GM18508 (cell line): ENCODE results near the gene NIN.
"Not testable (repeated sequence)": the region's sequence is repeated elsewhere in the genome, so short reads cannot be mapped to it uniquely, and the experiment has no call there.

Source experiments
- ATAC-seq: cut with Tn5 transposase; IDR thresholded peaks from one replicate; pipeline ENCODE4 v1.9.1; 2021; ENCODE audit warnings: moderate number of reproducible peaks; ENCODE audit not compliant: insufficient read depth, unreplicated experiment

The NIN gene

DNA sequence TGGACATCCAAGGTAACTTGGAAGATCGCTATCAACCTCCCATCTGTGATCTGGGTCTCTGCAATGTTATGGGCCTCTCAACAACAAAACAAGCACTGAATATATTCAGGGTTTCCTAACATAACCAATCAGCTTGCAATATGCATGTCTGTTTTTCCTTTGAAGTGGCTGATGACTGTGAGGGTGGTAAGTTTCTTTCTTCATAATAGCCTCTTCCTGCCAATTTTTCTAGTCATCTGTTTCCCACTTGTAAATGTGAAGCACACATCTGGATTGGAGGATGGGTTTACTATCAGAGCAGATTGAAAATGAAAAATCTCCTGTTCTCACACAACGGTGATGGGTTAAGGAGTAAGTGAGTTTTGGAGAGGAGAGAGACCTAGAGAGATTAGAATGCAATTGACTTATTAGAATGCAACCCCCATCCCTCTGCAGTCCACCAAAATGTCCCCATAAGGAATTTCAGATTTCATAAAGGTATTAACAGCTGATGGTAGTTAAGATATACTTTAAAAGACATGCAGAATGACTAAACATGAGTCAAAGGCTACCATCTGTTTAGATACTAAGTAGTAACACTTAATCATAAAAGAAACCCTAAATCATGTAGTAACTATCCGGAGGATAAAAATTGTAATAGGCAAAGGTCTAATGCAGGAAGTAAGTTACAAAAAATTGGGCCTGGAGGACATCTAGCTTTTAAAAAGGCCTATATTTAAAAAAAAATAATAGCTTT, 104.4 kb downstream of the NIN start:
- no peak for ATAC-seq

DNA sequence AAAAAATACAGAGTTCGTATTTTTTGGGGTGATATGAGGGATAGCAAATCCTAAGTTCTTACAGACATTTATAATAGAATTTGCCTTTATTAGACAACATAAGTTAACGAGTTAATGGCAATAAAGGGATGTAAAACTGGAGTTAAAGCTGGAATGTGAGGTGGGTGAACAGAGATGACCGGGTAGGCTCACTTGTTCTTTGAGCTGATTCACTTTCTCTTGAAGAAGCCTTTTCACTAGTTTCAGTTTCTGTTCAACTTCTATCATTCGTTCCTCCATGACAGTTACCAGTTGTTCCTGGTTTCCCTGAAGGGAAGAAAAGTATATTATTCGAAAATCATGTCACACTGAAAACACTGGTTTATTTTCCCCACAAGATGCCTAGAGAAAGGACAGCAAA, 105.2 kb downstream of the NIN start:
- ATAC-seq: no peak

DNA sequence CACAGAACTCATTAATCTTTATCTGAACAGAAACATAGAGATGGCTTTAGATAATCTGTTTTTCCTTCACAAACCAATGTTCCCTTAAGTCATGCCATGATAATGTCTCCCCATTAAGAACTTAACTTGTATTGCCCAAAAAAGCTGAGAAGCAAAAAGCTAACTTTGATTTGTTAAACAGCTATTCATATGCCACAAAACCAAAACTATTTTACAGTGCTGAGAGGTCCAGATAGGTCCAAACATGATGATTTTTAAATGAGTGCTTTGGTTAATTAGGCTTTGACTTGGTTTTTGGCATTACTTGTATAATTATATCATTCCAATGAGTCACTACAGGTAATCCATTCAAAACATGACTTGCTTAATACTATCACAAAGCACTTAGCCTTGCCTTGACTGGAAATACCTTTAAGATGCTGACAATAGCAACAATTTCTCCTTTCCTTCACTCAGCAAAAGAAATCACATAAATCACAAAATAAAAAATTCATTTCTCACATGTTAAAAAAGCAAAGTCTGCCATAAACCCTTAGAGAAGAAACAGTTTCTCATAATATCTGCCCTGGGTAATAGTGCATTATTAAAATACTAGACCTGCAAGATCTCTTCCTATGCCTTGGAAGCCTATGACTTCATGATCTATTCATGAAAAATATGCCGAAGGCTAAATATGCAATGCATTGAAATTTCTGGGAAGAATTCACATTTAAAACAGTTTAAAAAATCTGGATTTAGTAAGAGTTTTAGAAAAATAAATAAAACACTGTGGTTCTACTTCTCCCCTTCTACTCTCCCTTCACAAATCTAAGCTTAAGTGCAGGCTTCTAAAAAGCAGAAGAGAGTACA, 110.8 kb downstream of the NIN start:
- no peak for ATAC-seq

DNA sequence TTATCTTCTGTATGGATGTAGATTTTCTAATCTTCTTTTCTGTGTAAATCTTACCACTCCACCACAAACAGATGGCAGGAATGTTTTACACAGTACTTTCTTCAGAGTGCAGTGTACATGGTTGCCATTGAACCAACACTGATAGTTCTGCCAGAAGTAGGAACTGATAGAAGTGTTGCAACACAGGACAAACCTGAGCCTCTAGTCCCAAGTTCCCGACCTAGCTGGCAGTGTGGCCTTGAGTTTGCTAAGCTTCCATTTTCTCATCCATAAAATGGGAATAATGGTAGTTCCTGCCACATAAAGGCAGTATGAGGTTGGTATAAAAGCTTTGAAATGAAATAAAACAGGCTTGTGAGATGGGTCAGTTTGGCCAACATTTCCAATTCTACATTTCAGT, 112.0 kb downstream of the NIN start:
- ATAC-seq: no peak

DNA sequence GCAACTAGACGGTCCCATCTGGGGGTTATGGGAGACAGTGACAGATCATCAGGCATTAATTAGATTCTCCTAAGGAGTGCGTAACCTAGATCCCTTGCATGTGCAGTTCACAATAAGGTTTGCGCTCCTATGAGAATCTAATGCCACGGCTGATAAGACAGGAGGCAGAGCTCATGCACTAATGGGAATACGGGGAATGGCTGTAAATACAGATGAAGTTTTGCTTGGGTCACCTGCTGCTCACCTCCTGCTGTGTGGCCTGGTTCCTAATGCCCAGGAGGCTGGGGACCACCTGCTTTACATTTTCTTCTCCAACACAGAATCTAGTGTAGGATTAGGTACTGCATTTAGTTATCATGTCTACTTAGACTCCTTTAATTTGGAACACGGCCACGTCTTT, 113.2 kb downstream of the NIN start:
- no peak for ATAC-seq

DNA sequence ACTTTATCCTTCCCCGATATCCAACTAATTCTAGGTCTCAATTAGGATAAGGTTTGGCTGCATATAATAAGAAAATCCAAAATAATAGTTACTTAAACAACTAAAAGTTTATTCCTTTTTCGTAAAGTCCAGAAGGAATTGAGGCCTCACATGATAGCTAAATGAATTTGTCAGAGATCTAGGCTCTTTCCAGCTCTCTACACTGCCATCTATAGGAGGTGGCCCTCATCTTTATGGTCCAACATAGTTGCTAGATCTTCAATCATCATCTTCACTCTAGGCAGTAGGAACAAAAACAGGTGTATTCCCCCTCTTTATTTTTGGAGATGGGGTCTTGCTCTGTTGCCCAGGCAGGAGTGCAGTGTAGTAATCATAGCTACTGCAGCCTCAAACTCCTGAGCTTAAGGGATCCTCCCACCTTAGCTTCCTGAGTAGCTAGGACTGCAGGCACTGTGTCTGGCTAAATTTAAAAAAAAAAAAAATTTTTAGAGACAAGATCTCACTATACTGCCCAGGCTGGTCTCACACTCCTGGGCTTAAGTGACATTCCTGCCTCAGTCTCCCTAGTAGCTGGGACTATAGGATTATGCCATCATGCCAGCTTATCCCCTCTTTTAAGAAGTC, 116.4 kb downstream of the NIN start:
- ATAC-seq: no peak

DNA sequence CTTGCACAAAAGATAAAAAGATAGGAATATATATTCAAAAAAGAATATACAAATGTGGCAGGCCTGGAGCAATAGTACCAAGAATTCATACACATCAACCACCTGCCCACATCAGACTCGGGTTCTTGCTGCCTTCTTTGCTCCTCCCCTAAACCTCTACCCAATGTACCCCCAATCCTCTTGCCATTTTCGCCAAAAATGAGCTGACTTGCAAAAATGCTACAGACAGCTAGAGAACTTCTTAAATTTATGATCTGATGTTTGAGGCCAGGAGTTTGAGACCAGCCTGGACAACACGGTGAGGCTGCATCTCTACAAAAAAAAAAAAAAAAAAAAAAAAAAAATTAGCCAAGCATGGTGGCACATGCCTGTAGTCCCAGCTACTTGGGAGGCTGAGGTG, 119.9 kb downstream of the NIN start:
- no peak for ATAC-seq

DNA sequence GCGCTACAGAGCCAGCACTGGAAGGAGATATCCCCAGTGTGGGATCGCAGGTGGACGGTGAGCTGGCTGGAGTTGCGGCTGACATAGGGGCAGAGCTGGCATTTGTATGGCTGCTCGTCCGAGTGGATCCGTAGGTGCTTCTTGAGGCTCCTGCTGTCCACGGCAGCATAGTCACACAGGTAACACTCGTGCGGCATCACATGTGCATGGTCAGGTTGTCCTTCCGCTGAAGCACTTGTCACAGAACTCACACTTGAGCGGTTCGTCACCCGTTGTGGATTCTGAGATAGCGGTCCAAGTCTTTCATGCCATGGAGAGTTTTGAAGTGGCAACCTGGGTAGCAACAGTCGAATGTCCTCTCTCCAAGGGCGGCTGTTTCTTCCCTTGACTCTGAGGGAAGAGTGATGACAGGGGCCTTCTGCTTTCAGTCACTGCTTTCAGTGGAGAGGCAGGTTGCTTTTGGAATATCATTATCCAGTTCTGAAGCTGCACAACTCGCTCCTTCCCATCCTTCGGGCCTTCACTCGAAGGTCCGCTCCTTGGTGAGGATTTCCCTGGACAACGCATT, 125.9 kb downstream of the NIN start:
- no peak for ATAC-seq

DNA sequence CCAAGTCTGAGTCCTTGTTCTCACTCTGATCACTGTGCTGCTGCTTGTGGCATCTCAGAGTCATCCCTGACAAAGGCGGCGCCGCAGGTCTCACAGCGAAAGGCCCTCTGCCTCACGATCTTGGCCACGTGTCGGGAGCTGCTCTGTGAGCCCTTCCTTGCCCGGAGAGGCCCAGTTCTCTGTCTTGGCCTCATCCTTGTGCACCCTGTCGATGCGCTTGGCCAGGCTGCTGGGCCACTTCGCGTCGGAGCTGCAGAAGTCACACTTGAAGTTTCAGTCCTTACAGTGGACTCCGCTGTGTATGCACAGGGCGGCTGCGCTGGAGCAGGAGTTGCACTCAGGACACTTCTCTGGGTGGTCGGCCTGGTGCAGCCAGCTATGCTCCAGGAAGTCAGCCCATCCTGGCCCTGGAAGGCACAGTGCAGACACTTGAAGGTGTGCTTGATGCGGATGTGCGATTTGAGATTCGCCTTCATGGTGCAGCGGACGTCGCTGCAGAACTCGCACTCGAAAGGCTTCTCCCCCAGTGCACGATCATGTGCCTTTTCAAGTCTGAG, 126.4 kb downstream of the NIN start:
- ATAC-seq: no peak

DNA sequence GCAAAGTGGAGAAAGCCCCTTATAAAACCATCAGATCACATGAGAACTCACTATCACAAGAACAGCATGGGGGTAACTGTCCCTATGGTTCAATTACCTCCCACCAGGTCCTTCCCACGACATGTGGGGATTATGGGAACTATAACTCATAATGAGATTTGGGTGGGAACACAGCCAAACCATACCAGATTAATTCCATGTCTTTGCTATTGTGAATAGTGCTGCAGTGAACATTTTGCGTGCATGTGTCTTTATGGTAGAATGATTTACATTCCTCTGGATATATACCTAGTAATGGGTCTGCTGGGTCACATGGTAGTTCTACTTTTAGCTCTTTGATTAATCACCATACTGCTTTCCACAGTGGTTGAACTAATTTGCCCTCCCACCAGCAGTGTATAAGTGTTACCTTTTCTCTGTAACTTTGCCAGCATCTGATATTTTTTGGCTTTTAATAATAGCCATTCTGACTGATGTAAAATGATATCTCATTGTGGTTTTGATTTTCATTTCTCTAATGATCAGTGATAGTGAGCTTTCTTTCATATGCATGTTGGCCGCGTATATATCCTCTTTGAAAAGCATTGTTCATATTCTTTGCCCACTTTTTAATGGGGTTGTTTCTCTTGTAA, 133.2 kb downstream of the NIN start:
- ATAC-seq: no peak

DNA sequence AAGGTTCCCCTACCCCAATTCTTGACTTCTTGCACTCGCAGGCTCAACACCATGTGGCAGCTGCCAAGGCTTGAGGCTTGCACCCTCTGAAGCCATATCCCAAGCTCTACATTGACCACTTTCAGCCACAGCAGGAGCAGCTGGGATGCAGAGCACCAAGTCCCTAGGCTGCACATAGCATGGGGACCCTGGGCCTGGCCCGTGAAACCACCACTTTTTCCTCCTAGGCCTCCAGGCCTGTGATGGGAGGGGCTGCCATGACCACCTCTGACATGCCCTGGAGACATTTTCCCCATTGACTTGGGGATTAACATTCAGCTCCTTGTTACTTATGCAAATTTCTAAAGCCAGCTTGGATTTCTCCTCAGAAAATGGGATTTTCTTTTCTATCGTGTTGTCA, 136.7 kb downstream of the NIN start:
- not testable (repeated sequence) for ATAC-seq

DNA sequence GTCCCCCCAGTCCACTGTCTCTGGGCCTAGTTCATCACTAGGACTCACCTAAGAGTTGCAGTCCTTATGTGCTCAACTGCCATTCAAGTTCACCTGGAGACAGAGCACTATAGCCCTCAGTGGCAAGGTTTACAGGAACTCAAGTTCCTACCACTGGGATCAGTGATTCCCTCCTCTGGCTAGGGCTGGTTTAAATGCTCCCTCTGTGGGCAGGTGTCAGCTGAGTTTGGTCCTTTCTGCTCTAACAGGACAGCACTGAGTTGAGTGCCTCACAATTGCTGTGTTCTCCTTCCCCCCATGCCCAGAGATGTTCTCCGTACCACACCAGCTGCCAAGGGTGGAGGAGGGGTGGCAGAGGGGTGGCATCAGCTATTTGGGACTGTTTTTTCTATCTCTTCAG, 142.1 kb downstream of the NIN start:
- no peak for ATAC-seq

DNA sequence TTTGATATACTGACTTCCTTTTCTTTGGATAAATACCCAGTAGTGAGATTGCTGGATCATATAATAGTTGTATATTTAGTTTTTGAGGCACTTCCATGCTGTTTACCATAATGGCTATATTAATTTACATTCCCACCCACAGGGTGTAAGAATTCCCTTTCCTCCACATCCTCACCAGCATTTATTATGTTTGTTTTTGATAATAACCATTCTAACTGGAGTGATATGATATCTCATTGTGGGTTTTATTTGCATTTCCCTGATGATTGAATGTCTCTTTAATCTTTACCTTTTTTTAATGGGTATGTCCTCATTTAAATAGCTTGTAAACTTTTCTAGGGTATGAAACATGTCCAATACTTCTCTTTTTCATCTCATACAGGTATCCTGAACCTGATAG, 151.3 kb downstream of the NIN start:
- ATAC-seq: no peak

DNA sequence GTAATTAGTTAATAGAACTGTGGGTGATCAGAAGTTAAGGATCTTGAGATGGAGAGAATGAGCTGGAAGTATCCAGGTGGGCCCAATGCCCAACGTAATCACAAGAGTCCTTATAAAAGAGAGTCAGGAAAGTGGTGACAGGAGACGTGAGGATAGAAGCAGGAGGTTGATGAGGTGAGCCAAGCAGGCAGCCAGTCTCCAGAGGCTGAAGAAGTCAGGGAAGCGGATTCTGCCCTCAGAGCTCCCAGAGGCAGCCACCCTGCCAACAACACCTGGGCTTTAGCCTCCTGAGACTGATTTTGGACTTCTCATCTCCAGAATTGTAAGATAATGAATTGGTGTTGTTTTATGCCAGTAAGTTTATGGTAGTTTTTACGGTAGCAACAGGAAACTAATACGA, 152.8 kb downstream of the NIN start:
- no peak for ATAC-seq

DNA sequence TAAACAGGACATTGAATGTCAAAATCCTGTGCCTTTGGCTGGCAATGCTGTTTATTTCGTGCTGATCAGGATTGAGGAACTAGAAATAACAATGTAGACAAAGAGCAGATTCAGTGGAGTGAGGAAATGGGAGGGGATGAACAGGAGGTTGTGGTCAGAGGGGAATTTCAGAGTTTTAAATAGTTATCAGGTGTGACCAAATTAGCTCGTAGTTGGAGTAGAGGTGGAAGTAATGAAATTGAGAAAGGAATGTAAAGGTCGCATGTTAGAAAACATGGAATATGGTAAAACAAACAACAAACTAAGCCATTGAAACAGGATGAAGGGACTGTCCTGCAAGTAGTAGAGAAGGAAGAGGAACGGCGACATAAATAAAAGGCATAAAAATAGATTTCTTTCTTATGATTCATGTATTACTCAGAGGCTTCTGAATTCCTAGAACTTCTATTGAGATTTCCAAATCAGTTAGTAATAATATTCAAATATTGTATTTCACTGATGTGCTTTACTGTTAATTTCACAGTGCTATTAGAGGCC, 153.4 kb downstream of the NIN start:
- no peak for ATAC-seq

DNA sequence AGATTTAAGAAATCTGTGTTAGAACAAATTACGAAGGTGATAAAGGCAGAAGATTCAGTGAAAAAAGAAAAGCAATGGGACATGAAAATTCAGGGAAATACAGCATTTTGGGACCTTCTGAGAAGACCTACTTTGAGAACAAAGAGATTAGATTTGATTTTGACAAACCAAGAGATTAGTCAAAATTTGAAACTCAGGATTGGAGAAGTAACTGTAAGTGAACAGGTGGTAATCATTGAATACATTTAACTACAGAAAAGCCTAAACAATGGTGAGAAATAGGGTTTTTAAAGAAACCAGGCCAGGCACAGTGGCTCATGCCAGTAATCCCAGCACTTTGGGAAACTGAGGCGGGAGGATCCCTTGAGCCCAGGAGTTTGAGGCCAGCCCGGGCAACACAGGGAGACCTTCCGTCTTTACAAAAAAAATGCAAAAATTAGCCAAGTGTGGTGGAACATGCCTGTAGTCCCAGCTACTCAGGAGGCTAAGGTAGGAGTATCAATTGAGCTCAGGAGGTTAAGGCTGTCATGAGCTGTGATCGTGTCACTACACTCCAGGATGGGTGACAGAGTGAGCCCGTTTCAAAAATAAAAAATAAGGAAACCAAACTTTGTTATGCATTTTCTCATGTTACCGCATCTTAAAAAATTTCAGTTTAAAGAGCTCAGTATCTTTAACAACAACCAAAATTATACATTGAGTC, 154.0 kb downstream of the NIN start:
- no peak for ATAC-seq

DNA sequence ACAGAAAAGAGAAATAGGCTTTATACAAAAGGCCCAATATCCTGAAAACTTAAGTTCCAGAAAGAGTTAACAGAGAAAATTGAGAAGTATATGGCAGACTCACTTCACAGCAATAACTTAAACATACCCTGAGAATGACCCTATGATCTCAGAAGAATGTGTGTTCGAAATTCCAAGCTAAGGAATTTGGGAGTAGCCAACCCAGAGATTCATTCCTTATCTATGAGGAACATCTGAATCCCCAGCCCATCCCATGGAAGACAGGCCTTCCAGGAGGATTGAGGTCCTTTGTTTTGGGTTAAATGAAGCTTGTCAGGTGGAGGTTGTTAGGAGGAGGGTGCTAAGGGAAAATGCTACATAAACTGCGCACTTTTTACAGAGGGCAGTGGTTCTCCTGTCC, 155.4 kb downstream of the NIN start:
- no peak for ATAC-seq

DNA sequence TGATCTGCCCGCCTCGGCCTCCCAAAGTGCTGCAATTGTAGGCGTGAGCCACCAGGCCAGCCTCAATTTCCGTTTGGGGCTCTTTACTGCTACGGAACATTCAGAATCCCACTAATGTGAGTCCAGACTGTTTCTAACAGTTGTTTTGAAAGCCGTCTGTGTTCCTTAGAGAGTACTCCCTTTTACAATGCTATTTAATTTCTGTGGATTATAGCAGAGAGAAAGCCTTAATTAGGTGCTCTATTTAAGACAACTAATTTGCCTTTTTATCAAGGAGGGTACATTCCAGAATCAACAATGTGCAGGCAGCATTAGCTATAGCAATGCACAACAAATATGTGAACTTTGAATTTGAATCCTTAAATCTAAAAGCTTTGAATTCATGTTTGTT, 160.1 kb downstream of the NIN start:
- ATAC-seq: no peak

DNA sequence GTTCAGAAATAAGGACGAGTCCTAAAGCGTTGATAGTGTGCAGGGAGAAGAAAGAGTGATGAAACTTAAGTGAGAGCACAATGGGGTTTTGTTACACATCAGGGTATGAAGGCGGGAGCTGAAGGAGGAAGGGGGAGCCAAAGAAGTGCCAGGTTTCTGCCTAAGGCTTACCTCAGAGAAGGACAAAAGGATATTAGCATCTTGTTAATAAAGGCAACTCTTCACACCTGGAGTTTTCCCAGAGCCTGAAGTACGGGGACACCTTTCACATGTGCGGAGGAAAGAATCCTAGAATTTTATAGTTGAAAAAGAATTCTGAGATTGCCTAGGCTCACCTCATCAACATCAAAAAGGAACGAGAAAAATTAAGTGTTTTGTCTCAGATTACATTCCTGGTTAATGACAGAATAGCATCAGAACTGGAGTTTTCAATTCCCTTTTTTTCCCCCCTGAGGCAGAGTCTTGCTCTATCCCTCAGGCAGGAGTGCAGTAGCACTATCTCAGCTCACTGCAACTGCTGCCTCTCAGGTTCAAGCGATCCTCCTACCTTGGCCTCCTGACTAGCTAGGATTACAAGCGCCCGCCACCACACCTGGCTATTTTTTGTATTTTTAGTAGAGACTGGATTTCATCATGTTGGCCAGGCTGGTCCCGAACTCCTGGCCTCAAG, 160.6 kb downstream of the NIN start:
- ATAC-seq: no peak
